Activated CD4-positive, alpha-beta T cell treated with anti-CD3 and anti-CD28 coated beads, Interleukin-2, amount 50 U/mL, for 1 hour (primary cell): ENCODE data around the gene DBN1.

Experiments
- DNase-seq: peaks from one replicate; pipeline ENCODE4 v3.0.0-alpha.2; 2020

The DBN1 gene

DNA sequence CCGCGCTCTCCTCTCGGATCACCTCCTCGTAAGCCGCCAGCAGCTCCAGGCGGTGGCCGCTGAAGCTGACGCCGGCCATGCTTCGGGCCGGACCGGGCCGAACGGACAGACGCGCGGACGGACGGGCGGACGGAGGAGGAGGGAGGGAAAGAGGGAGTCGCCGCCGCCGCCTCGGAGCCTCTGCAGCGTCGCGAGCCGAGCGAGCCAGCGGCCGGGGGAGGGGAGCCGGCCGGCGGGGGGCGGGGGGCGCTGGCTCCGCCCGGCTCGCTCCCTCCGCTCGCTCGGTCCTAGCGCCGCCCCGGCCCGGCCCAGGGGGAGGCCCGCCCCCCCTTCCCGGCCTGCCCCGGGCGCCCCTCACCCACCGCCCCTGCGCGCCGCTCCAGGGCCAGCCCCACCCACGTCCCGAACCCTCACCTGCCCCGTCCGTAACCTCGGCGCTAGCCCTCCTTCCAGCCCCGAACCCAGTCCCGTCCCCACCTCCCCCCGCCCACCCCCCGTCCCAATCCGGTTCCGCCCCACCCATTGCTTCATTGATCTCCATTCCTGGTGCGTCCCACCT lies at the start of gene DBN1:
DBN1 (minus strand) TSS at position 192 of the 559 bp plus-strand sequence; CDS start at position 79, 113 bp downstream.
- DNase-seq, result no peak

GRCh38 chr5:177520916-177521513 lies 47.6 kb upstream of the DBN1 start:
- DNase-seq, result no peak

- no peak for DNase-seq
Observed at GRCh38 chr5:177520271-177520670, 46.8 kb upstream of the DBN1 start.

GRCh38 chr5:177519463-177520235 lies 46.2 kb upstream of the DBN1 start:
- no peak for DNase-seq

- peak; percentile 93 for DNase-seq
Observed at GRCh38 chr5:177516601-177517568, 43.5 kb upstream of the DBN1 start, which contains the start of gene DDX41. Gene DDX41, minus strand, starts transcription at chr5:177516961. Its CDS starts 16 bp downstream, at chr5:177516945.

GRCh38 chr5:177515580-177515979 lies 42.1 kb upstream of the DBN1 start:
- DNase-seq, result no peak

DNA sequence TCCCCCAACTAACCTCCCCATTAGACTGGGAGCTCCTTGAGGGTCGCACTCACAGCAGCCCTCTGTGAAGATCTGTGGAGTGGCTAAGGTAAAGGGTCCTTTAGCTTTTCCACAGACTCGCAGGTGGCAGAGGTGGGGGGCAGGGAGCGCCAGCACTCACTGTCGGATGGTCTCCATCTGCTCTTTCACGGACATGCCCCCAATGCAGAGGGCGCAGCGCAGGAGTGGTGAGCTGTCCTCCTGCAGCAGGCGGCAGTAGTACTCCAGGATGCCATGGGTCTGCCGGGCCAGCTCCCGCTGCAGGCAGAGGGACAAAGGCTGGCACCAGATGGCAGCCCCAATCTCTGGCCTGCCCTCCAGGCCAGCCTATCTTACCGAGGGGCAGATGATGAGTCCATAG lies 41.1 kb upstream of the DBN1 start:
- DNase-seq, result no peak

DNA sequence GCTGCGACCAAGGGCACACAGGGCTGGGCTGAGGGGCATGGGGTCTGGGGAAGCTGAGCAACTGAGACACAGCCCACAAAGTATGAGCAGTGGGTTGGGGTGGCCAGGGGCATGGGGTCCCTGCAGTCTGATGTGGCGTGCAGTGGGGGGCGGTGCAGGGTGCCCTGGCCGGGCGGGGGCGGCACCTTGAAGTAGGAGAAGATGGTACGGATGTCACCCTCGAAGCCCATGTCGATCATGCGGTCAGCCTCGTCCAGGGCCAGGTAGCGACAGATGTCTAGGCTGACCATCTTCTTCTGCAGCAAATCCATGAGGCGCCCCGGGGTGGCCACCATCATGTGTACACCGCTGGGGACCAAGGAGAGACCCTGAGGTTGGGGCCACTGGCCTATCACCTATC lies 40.1 kb upstream of the DBN1 start:
- no peak for DNase-seq

DNA sequence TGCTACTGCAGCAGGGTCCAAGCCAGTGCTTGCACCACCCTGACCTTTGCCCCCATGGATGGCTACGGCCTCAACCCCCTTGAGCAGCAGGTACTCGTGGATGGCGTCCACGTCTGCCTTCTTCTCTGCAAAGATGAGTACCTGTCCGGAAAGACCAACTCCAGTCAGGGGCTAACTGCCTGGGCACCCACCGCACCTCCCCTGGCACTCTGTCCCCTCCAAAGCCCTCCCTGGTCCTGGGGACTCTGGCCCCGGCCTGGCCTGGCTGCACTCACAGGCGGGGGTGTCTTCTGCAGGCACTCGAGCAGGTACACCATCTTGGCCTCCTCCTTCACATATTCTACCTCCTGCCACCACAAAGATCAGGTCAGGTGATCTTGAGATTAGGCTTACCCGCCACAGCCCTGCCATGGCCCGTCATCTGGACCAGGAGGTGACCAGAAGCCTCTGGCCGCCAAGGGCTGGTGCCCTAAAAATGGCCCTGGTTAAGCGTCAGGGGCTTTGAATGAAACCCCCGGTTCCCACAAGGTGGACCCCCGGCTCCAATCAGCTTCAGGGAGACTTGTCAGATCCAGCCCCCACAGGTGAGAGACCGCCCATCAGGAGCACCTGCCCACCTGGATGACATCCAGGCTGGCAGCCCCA lies 39.4 kb upstream of the DBN1 start:
- DNase-seq, result no peak

GRCh38 chr5:177511796-177512675 lies 38.6 kb upstream of the DBN1 start:
- no peak for DNase-seq

- DNase-seq, result no peak
Observed at GRCh38 chr5:177511181-177511580, 37.7 kb upstream of the DBN1 start.

DNA sequence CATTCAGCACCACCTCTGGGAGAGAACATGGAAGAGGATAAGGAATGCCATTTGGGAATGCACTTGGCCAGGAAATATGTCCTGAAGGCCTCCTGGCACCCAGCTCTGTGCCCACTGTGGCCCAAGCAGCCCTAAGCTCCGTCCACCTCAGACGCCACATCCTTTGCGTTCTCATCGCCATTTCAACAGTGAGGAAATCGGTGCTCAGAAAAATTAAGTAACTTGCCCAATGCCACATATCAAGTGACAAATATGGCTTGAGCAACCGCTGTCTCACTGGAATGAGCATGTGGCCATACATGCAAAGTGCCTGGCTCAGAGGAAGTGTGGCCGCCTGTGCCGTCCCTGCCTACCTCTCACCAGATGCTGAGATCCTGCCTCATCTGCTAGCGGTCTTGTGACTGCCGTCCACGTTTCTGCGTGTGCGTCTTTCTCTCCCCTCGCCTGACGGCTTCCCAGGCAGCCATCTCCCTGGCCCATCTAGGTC lies 37.2 kb upstream of the DBN1 start:
- no peak for DNase-seq

GRCh38 chr5:177509991-177510566 lies 36.6 kb upstream of the DBN1 start:
- no peak for DNase-seq

GRCh38 chr5:177509381-177509951 lies 36.0 kb upstream of the DBN1 start, which contains the start of gene DOK3:
Gene DOK3, minus strand, starts transcription at chr5:177509826. Its CDS starts 286 bp downstream, at chr5:177509540.
- DNase-seq, result no peak

GRCh38 chr5:177508837-177509236 lies 35.4 kb upstream of the DBN1 start:
- no peak for DNase-seq

GRCh38 chr5:177508221-177508611 lies 34.8 kb upstream of the DBN1 start:
- DNase-seq, result no peak

GRCh38 chr5:177507596-177508220 lies 34.3 kb upstream of the DBN1 start:
- no peak for DNase-seq

GRCh38 chr5:177507165-177507564 lies 33.7 kb upstream of the DBN1 start:
- no peak for DNase-seq

- DNase-seq, result no peak
Observed at GRCh38 chr5:177505075-177505474, 31.6 kb upstream of the DBN1 start.
